A172 (cell line): ENCODE measurements around the gene ARID1A. TPM values are rescaled to one million over a fixed set of nuclear protein-coding genes. Genes with fewer than 3 reads are reported as not detected.

Experiments
- DNase-seq: peaks from one replicate; pipeline ENCODE4 v3.0.0-alpha.2; 2015; ENCODE audit warnings: low spot score
- total RNA-seq: library from RNA; depleted of rRNA; stranded (reverse); fragments of >200 nt; shearing (Covaris generic); gene quantifications from 2 replicates; pipeline ENCODE4 v1.2.3, GENCODE V29; 2014

Gene ARID1A
- total RNA-seq, 1 experiment from 2014 or later = 9.8 TPM

DNA sequence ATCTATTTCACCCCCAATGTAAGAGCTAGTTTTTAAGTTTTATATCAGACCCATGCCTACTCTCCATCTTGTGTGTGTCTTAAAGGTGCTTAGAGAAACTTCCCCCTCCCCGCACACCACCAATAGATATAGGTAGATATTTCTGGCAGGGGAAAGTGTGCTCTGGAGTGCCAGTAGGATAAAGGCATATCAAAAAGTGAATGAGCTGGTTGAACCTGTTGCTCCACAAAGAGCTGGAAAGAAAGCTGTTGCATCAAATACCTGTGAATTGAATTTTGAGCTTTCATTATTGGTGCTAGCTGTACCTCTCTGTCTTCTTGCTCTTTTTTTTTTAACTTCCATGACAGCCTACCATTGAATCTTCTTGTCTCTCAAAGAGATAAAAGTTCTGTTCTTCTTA, 32.8 kb downstream of the ARID1A start:
- DNase-seq = no peak

GRCh38 chr1:26729633-26730032, 33.8 kb downstream of the ARID1A start:
- no peak for DNase-seq

DNA sequence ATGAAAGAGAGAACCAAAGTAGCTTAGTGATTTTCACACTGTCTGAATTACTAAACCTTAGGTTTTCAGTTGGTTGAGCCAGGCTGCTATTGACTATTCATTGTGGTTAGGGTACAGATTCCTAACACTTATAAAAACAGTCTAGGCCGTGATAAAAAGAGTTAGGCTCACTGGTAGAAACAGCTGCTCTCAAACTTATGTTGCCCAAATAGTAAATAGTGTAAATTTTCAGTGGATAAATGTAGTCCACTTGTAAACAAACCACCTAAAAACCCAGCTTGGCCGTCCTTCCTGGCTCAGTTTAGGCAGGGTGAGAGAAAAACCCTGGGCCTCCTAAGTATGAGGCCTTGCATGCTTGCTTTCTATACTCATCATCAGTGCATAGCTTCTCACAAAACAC, 34.9 kb downstream of the ARID1A start:
- DNase-seq = no peak

DNA sequence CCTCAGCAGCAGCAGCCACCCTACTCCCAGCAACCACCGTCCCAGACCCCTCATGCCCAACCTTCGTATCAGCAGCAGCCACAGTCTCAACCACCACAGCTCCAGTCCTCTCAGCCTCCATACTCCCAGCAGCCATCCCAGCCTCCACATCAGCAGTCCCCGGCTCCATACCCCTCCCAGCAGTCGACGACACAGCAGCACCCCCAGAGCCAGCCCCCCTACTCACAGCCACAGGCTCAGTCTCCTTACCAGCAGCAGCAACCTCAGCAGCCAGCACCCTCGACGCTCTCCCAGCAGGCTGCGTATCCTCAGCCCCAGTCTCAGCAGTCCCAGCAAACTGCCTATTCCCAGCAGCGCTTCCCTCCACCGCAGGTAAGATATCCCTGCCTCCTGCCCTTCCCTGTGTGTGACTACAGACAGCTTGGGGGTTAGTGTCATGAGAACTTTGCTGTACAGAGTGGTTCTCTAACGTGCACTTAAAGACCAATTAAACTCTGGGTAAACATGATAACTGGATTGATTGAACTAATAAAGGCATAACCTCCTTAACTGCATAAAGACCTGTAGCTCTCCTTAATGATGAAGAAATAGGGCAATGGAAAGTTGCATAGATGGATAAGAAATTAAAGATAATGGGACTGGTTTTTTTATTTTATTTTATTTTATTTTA, 35.6 kb downstream of the ARID1A start:
- no peak for DNase-seq

DNA sequence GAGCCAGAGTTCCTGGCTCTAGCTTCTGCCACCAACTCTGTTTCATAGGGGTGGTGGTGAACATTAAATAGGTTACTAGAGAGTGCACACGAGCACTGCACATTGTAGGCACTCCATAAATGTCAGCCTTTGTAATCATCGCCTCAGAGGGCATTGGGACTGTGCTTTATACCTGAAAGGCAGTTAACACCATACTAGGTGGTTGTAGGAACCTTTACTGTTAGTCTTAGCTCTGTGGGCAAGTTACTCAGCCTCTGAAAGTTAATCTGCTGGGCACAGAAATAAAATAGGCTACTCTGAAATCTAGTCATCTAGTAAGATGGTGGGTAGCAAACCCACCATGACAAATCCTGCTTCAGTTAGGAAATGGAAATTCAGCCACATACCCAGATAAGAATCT, 37.6 kb downstream of the ARID1A start:
- DNase-seq = no peak

DNA sequence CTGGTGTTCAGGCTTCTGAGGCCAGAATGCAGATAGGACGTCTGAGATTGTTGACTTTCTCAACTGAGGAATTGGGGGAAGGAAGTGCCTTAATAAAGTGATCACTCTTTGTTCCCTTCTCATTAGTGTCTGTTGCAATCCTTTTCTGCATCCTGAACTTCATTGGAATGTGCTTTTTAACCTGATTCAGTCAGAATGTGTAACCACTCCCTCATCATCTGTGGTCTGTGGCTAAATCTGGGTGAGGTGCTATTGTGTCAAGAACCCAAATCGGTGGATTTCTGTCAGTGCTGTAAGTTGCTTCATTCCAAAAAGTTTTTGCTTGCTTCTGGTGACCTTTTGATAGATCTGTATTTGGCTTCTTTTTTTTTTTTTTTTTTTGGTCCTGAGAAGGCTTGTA, 38.2 kb downstream of the ARID1A start:
- DNase-seq = peak; percentile 58

GRCh38 chr1:26734501-26735058, 38.8 kb downstream of the ARID1A start:
- DNase-seq = no peak

- DNase-seq = no peak
Measured at GRCh38 chr1:26739329-26739914, 43.6 kb downstream of the ARID1A start.

DNA sequence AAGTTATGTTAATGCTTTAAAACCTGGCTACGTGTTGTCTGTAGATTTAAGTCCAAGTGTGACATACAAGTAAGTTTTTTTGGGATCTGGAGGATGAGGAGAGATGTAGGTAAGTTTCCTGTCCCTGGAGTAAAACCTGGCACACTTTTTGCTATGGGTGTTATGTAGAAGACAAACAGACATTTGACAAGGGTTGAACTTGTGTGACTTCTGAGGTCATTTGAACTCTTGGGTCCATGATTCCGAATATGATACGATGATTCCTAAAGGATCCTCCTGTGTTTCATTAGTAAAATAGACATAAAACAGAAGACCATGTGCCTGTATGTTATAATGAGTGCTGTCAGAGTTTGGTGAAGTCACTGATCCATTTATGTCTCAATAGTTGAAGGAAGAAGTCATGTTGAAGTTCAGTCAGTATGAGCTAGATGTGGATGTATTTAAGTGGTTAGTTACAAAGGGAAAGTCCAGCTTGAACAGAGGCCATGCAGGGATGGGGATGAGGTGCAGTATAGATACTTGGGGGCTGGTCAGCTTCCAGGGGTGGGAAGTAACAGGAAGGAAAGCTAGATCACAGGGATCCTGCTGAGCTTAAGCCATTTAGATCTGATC, 44.3 kb downstream of the ARID1A start:
- DNase-seq = no peak

- DNase-seq = no peak
Measured at GRCh38 chr1:26740952-26741351, 45.1 kb downstream of the ARID1A start.

GRCh38 chr1:26743426-26744059, 47.7 kb downstream of the ARID1A start:
- no peak for DNase-seq

GRCh38 chr1:26744075-26744959, 48.5 kb downstream of the ARID1A start:
- DNase-seq = peak; percentile 94

DNA sequence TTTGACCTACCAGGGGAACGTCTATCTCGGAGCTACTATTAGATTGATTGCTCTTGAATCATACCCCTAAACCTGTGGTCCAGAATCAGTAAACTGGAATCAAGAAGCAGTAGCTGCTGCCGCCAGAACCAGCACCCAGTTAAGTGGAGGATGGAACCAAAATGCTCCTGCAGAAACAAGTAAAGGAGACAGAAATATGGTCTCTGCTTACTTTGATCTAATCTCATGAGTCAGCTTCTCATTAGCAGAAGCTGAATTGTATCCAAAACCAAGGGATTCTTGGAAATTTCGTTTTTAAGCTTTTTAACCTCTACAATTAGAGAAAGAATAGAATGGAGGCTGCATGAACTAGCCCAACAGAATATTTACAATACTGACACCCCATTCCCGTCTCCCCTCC, 49.4 kb downstream of the ARID1A start:
- no peak for DNase-seq

- no peak for DNase-seq
Measured at GRCh38 chr1:26747048-26747447, 51.2 kb downstream of the ARID1A start.

GRCh38 chr1:26748351-26748750, 52.5 kb downstream of the ARID1A start:
- DNase-seq = no peak

GRCh38 chr1:26749458-26749857, 53.6 kb downstream of the ARID1A start:
- no peak for DNase-seq

GRCh38 chr1:26750428-26750827, 54.6 kb downstream of the ARID1A start:
- no peak for DNase-seq

DNA sequence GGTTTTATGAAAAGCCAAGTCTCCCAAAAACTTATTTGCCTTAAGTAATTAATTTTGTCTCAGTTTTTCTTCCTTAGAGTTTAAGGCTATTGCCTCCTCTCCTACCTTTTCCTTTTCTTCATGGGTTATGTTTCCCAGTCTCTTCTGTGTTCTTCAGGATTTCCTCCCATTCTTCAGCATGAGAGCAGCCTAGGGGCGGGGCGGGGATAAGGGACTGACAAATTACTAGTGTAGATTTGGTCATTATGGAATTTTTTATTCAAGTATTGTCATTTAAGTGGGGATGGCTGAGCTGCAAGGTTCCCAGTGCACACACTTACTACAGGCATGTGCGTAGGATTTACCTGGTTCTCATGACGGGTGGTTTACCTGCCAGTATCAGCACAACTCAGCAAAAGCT, 56.7 kb downstream of the ARID1A start:
- no peak for DNase-seq

DNA sequence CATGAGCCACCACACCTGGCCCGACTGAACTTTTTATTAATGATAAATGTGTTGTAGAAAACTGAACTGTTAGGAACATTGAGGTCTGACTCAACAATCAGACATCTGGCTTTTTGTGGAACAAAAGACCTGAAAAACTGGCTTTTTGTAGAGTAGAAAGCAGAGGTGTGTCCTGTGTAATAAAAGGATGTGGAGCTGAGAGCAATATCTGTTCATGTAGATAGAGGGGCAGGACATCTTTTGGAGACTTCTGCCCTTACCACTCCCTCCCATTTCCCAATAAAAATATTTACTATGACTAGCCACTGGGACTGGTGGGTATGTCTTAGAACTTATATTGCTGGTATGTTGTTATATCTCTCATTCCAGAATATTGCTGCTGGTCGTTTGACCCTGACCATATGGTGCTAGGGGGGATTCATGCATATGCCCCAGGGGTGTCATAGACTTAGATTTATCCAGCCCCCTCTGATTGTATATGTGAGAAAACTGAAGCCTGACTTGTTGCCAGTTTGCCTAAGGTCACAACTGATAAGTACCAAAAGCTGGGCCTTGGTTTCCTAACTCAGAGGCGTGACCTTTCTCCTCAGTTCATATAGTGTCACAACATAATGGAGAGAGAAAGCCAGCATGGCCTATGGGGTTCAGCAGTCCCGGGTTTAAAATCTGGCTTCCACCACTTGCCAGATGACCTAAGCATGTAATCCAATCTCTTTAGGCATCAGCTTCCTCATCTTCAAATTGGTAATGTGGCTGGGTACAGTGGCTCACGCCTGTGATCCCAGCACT, 58.5 kb downstream of the ARID1A start:
- no peak for DNase-seq

- no peak for DNase-seq
Measured at GRCh38 chr1:26758358-26758757, 62.5 kb downstream of the ARID1A start.

DNA sequence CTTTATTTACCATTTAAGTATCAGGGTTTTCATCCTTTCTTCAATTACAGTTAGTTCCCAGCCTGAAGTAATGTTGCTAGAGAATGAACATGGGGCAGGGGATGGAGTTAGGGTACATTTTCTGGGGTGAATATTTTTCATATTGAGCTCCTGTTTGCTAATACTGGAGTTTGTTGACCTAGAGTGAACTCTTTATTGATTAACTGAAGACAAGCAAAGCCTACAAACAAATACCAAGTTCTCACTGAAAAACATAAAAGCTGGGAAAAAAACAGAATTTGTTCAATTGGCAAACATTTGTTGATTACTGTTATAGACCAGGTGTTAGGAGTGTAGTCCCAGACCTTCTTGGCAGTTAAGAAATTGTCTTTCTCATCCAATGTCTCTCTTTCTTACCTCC, 63.7 kb downstream of the ARID1A start:
- DNase-seq = no peak
